GM12874 (cell line): Measurements from ENCODE around the gene FBXL7.

Experiments used
- TF ChIP-seq, protein P1 (sequence below): IDR thresholded peaks from 2 replicates; pipeline ENCODE4 v1.5.1; 2011; ENCODE audit warnings: low read depth, mild to moderate bottlenecking, control low read depth, low read length, moderate library complexity; ENCODE audit not compliant: insufficient read depth

Gene FBXL7

DNA sequence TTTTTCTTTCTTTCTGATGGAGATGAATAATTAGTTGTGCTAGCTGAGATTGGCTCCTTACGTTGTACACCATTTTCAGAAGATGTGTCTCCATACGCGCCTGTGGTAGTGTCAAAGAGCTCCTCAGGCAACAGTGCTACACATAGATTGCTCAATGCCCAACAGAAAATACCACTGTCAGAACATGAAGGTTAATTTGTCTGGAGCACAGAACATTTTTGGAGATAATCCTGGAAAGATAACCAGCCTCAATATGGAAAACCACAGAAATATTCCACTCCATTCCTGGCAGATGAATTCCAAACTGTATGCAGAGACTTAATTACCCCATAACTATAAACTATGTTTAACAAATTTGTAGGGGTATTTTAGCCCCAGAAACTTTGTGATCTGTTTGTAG, 446.0 kb downstream of the FBXL7 start:
- TF ChIP-seq, protein P1, sequence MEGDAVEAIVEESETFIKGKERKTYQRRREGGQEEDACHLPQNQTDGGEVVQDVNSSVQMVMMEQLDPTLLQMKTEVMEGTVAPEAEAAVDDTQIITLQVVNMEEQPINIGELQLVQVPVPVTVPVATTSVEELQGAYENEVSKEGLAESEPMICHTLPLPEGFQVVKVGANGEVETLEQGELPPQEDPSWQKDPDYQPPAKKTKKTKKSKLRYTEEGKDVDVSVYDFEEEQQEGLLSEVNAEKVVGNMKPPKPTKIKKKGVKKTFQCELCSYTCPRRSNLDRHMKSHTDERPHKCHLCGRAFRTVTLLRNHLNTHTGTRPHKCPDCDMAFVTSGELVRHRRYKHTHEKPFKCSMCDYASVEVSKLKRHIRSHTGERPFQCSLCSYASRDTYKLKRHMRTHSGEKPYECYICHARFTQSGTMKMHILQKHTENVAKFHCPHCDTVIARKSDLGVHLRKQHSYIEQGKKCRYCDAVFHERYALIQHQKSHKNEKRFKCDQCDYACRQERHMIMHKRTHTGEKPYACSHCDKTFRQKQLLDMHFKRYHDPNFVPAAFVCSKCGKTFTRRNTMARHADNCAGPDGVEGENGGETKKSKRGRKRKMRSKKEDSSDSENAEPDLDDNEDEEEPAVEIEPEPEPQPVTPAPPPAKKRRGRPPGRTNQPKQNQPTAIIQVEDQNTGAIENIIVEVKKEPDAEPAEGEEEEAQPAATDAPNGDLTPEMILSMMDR = no peak

DNA sequence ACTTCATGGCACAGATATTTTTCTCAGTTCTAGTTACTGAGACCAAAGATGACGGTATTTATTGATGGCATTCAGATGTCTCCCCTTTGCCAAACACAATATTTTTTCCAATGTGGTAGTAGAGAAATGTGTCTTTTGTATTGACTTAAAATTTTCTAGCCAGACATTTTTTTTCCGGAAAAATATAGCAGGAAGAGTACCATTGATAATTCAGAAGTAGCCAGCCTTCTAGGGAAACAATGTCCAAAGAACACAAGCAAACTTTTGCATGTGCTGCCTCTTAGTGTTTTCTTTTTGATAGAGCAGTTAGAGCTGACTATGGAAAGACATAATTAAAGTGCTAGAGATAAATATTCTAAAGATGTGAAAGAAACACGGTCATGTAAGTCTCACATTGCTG, 448.2 kb downstream of the FBXL7 start:
- TF ChIP-seq, protein P1 = no peak

DNA sequence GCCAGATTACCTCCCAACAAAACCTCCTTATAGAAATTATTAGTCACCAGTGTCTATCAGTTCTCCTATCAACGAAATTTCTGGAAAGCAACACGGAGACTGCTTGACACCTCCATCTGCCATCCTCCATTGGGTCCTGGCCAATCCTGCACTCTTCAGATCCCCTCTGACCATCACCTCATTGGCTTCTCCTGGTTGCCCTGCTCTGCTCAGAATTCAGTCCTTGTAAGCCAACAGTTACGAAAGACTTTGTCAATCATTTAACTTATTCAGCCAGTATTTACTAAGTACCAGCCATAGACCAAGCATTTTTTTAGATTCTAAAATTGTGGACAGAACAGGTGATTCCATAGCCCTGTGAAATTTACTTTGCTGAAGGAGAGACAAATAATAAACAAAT, 451.1 kb downstream of the FBXL7 start:
- TF ChIP-seq, protein P1 = no peak

DNA sequence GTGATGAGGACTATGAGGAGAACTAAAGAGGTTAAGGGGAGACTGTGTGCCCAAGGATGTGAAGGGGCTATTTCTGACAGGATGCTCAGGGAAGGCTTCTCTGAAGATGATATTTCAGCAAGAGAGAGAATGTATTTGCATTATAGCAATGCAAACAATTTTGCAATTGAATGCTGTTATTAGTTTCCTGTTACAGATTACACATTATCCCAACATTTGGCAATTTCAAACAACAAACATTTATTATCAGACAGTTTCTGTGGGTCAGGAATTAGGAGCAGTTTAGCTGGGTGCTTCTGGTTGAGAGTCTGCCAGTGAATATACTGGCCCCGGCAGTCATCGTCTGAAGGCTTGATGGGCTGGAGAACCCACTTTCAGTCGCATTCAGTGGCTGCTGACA, 451.6 kb downstream of the FBXL7 start:
- TF ChIP-seq, protein P1 = no peak

DNA sequence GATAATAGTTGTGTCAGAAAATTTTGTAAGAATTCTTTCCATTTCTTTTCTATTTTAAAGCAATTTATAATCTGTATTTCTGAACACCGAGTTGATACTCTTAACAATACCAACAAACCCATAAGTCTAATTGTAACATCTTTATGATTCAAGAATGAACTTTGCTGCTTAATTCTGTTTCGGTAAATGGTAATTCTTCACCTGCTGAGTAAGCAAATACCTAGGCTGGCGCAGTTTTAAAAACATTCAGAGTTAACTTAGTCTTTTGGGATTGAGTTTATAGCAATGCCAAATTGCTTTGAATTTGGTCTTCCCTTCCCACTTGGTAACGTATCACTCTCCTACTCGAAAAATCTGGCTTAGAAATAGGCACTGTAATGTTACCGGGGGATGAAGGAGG, 456.6 kb downstream of the FBXL7 start:
- TF ChIP-seq, protein P1 = no peak

DNA sequence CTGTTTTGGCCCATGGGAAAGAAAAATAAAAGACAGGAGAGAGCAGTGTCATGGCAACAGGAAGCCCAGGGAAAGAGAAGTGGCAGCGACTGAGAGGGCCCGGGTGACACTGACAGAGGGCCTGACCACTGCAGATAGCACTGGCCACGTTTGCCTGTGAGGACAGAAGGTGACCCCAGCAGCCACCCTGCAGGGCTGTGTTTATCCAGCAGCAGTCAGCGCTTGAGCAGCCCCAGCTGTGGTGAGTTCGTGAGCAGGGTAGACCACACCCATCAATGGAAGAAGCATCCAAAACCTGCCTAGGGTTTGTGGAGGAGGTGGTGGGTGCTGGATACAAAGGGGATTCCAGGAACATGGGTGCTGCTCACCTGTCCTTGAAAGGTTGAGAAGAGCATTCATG, 457.1 kb downstream of the FBXL7 start:
- TF ChIP-seq, protein P1 = no peak

DNA sequence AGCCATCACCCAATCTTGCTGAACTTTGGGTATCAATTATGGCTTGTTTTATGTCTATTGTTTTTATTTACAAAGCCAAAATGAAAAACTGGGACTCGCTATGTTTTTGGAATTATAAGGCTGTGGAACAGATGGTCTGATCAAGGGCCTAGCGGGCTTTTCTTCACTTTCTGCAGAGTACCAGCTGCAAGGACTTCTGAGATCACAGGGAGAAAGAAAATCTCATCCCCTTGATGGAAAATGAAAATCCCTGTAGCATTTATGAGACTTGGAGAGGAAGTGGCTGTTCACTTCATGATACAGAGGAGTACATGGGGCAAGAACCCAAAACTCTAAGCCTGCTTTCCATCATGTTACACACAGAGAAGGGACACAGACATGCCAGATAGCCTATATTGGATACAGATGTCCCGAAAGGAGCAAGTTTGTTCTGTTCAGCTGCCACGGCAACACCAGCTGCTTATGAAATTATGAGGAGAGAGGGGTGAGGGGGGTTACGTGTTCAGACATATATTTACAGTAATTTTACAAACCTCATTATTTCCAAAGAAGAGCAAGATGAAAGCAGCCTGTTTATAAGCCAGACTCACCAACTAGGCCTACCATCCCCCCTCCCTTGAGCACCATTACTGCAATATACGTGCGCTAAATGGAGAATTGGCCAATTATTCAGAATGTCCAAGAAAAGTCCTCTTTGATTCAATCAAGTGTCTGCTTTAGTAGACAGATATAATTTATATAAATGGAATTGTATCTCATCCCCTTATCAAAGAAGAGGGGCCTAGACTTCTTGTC, 459.6 kb downstream of the FBXL7 start:
- TF ChIP-seq, protein P1 = no peak
